Fibroblast of lung (primary cell): ENCODE results near the gene KCNK5.

ENCODE experiments used
- CTCF ChIP-seq, 2 donors: IDR thresholded peaks in 1 of 2; conservative IDR thresholded peaks in 1 of 2; 1 replicate in 1 of 2; 2 replicates in 1 of 2; pipeline ENCODE4 v1.5.1; 2011 to 2012; ENCODE audit warnings: low read length in 2 of 2, control low read depth in 1 of 2, inconsistent platforms in 1 of 2, low read depth in 1 of 2, mild to moderate bottlenecking in 1 of 2
- EZH2 ChIP-seq: IDR thresholded peaks from 2 replicates; pipeline ENCODE4 v1.5.1; 2012; ENCODE audit warnings: low read length, control low read depth, mild to moderate bottlenecking; ENCODE audit errors: missing control alignments

GRCh38 chr6:39269961-39270360 is 40.7 kb upstream of the KCNK5 start:
- TF ChIP-seq EZH2 = no peak
- TF ChIP-seq CTCF (conservative IDR thresholded peaks at IDR 0.05 in 1 of 2, IDR thresholded peaks at IDR 0.05 in 1 of 2; ENCODE audit: low read depth in 1 of 2, low read length in 2 of 2) = no peak
